Muscle of back (tissue), 10 donors: ENCODE data around the gene SLCO1A2. TPM values are rescaled to one million over a fixed set of nuclear protein-coding genes. Genes with fewer than 3 reads are reported as not detected.

Experiments used
- polyA plus RNA-seq, 10 donors: library from polyadenylated mRNA; unstranded; fragments of 120-200 nt; gene quantifications; one replicate each; pipeline ENCODE4 v1.2.1, GENCODE V29; 2013; ENCODE audit not compliant: insufficient read length in 10 of 10

Gene SLCO1A2
- polyA plus RNA-seq, 10 donors, result 0.04 to 0.15 TPM; not detected in 8

Other genes with a start within 250 kb of the SLCO1A2 start
- gene SLCO1B1, start 203.7 kb downstream of the SLCO1A2 start, polyA plus RNA-seq, result under 1 TPM in 1 of 10 donors, not detected in 9; 0.08 TPM
- not detected for gene IAPP, start 38.0 kb upstream of the SLCO1A2 start, polyA plus RNA-seq
- 10 to 100 TPM; 12.2 to 22.8 (median 18.7) TPM for gene PYROXD1, start 102.7 kb upstream of the SLCO1A2 start, polyA plus RNA-seq
- gene RECQL, start 166.7 kb upstream of the SLCO1A2 start, polyA plus RNA-seq, result 10 to 100 TPM; 27.9 to 38.5 (median 33.3) TPM
- 10 to 100 TPM; 38.6 to 56.6 (median 47.7) TPM for gene GOLT1B, start 166.9 kb upstream of the SLCO1A2 start, polyA plus RNA-seq
- gene SPX, start 191.4 kb upstream of the SLCO1A2 start, polyA plus RNA-seq, result 10 to 100 TPM; 13.0 to 43.9 (median 26.4) TPM